HG03108 (cell line): ENCODE data around the gene GRIN3B.

Source experiments
- ATAC-seq: cut with Tn5 transposase; IDR thresholded peaks from one replicate; pipeline ENCODE4 v1.9.1; 2021; ENCODE audit warnings: moderate library complexity; ENCODE audit not compliant: unreplicated experiment

GRIN3B gene

DNA sequence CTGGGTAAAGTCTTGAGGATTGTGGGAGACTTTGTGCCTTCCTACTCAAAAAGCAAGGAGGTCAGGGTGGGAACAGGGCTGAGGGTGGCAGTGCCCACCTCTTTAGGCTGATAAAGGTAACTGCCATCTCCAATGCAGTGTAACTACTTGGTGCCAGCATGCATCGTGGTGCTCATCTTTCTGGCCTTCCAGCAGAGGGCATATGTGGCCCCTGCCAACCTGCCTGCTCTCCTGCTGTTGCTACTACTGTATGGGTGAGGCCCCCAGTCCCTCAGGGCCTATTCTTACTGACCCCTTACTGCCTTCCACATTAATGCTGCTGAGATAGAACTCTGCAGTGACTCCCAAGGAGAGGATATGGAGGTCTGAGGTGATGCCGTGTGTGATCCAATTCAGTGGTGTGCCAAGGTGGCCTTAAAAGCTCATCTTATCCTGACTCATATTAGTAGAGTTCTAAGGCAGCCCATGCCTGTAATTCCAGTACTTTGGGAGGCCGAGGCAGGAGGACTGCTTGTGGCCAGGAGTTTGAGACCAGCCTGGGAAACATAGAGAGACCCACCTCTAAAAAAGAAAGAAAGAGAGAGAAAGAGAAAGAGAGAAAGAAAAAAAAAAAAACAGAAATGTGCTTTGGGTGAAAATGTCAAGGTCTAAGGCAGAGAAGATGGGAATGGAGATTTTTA is 57.1 kb downstream of the GRIN3B start:
- no peak for ATAC-seq

DNA sequence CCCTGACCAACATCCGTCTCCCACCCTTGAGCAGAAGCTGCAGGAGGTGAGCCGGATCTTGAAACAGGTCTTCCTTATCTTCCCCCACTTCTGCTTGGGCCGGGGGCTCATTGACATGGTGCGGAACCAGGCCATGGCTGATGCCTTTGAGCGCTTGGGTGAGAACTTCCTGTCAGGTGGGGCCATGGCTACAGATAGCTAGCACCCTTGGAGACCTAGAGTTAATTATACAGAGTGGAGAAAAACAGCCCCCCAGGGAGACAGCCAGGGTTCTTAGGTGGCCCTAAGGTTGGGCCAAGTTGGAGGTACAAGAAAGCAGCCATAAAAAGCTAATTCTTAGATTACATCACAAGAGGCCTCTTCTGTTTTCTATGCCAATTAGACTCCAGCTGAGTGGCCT is 57.9 kb downstream of the GRIN3B start:
- no peak for ATAC-seq
